ENCODE data around the gene SEPTIN3.

The SEPTIN3 gene

DNA sequence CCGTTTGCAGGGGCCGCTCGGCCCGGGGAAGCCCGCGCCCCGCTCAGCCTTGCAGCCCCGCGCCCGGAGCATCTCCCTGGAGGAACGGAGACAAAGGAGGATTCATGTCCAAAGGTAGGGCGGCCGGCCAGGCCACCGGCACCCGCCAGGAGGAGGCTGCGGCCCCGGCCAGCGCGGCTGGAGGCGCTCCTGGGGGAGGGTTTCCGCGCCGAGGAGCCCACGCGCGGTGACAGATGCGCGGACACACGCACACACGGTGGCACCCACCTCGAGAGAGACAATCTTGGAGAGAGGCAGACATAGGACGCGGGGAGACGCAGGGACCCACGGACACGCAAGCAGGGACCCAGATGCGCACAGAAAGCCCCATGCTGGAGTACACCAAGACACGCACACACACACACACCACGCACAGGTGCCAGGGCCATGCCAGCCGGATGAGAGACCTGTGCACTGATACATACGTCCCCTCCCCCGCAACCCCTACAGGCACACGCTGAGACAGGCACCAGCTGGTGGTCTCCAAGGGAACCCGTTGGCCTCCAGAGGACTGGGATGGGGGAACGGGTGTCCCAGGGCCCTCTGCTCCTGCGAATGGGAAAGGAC is 7.8 kb downstream of the SEPTIN3 start:
- no peak for DNase-seq

DNA sequence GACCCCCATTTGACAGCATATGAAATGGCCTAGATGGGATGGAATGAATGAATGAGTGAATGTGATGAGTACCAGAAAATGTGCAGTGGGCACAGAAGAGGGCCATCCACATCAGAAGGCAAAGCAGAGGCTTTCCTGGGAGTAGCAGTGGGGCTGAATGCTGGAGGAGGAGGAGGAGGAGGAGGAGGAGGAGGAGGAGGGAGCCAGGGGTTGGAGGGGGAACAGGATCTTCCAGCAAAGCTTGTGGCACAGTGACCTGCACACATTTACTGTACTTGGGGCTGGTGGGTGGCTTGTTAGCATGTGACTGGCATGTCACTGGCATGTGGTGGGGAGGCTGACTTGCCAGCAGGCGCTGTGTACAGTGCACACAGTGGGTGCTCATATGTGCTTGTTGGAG is 9.5 kb downstream of the SEPTIN3 start:
- no peak for DNase-seq

- no peak for DNase-seq
These were observed 10.4 kb downstream of the SEPTIN3 start for GRCh38 chr22:41979423-41980250.

GRCh38 chr22:41982865-41983264 is 13.6 kb downstream of the SEPTIN3 start:
- DNase-seq: peak; percentile 21

DNA sequence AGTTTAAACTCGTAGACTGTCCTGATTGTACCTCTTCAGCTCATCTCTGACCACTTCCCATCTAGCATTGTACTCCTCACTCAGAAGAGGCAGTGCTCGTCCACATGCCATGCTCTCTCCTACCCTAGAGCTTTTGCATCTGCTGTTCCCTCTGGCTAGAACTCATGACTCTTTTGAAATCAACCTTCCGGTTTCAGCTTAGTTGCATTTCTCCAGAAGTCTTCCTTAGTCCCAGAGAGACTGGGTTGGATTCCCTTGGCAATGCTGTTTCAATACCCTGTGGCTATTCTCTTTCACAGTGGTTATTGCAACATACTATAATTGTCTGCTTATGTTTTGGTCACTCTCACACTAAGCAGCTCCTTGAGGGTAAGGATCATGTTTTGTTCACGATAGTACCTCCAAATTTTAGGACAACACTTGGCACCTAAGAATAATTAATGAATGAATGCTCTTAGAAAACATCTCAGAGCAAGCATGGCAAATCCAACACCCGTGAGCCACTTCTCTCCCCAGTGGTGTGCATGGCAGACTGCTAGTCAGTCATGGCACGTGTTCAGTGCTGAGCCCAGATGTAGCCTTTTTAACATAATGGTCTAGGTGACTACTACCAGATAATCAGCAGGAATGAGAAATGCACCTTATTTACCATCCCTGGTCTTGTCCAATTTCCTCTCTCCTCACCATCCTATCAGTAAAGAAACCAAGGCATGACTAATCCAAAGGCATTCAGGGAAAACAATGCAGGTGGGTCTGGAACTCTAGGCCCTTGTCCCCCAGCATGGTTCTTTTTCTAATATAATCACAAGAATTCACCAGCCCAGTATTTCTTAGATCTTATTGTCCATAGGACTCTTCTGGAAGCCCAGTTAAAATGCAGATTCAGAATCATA is 14.5 kb downstream of the SEPTIN3 start:
- DNase-seq: peak; percentile 61

GRCh38 chr22:41987276-41987675 is 18.0 kb downstream of the SEPTIN3 start:
- DNase-seq: no peak

GRCh38 chr22:41989246-41989645 is 20.0 kb downstream of the SEPTIN3 start:
- DNase-seq: no peak

- DNase-seq: no peak
These were observed 21.9 kb downstream of the SEPTIN3 start for GRCh38 chr22:41991111-41991510.

DNA sequence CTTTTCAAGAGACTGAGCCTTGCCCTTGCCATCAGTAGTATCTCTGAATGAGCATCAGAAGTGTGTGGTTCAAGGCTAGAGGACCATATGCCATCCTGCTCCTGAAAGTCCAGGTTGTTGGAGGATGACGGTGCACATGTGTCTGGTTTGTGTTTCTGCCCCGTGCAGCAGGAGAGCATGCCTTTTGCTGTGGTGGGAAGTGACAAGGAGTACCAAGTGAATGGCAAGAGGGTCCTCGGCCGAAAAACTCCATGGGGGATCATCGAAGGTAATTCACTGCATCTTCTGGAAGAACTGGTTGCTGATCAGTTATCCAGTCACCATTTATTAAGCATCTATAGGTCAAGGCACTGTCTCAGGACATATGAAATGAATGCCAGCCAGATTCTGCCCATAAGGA is 23.3 kb downstream of the SEPTIN3 start:
- no peak for DNase-seq

- DNase-seq: no peak
These were observed 26.0 kb downstream of the SEPTIN3 start for GRCh38 chr22:41995211-41995610.

DNA sequence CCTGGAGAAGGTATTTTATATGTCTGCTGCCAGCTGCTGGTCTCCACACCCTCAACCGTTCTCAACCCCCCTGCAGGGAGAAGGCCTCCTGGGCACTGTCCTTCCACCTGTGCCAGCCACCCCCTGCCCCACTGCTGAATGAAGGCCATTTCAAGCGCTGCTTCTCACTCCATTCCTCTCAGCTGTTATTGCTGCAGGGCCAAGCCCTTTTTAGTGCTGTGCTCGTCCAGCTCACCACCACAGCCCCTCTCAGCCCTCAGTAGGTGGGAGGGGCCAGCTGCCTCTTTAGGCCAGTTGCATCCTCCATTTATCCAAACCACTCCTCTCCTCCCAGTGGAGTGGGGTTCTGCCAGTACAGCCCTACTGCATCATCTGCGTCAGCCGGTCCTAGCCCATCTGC is 27.6 kb downstream of the SEPTIN3 start:
- no peak for DNase-seq

GRCh38 chr22:41998361-41999261 is 29.4 kb downstream of the SEPTIN3 start, which contains the start of gene WBP2NL:
WBP2NL (plus strand) TSS chr22:41998788; CDS start chr22:41998819, 31 bp downstream.
- peak; percentile 89 for DNase-seq

- DNase-seq: no peak
These were observed 31.2 kb downstream of the SEPTIN3 start for GRCh38 chr22:42000466-42000865.

DNA sequence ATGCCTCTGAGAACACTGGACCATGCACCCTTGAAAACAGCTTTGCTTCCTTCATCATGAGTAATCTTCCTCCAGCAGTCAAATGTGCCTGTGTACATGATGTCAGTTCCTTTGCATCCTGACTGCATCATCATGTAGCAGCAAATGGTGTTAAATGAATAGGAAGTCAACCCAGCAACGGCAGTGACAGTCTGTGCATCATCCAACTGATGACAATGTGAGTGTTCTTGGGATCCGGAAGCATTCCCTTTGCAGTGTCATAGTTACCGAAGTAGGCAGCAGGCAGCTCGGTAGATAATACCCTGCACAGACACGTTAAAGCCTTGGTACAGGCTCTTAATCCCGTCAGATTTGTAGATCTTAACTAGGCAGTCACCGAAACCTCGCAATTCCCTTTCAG is 31.9 kb downstream of the SEPTIN3 start:
- DNase-seq: peak; percentile 28

DNA sequence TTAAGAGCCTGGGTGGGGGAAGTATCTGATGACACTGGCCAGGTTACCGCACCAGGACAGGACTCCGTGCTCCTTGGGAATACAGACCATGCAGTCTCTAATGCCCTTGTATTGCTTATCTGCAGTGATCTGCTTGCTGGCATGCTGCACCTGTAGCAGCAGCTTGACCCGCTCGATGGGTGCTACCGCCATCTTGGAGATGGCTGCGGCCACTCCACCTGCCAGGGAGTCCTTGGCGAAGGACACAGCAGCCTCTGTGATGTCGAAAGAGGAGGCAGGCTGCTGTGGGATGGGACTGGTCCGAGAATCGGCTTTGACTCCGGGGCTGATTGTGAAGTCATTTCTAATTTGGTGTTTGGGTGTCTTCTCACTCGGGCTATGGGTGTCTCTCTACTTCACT is 32.5 kb downstream of the SEPTIN3 start:
- no peak for DNase-seq

GRCh38 chr22:42007922-42008321 is 38.7 kb downstream of the SEPTIN3 start:
- no peak for DNase-seq

DNA sequence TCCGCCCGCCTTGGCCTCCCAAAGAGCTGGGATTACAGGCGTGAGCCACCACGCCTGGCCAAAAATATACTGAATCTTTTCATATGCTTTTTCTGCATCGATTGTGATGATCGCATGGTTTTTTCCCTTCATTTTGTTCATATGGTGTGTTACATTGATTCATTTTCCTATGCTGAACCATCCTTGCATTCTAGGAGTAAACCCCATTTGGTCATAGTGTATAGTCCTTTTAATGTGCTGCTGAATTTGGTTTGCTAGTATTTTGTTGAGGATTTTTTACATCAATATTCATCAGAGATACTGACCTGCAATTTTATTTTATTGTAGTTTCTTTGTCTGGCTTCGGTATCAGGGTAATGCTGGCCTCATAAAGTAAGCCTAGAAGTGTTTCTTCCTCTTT is 41.5 kb downstream of the SEPTIN3 start:
- DNase-seq: no peak

- no peak for DNase-seq
These were observed 44.1 kb downstream of the SEPTIN3 start for GRCh38 chr22:42013385-42013784.

GRCh38 chr22:42016111-42016510 is 46.9 kb downstream of the SEPTIN3 start:
- no peak for DNase-seq

DNA sequence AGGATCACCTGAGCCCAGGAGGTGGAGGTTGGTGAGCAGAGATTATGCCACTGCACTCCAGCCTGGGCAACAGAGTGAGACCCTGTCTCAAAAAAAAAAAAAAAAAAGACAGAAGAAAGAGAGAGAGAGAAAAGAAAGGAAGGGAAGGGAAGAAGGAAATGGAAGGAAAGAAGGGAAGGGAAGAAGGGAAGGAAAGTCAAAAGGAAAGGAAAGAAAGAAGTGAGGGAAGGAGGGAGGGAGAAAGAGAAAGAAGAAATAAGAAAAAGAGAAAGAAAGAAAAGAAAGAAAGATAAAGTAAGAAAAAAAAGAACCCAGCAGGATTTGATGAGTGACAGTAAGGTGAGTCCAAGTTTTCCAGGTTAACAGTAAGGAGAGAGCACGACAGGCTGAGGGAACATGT is 49.0 kb downstream of the SEPTIN3 start:
- no peak for DNase-seq

All from suppressor macrophage treated with lipopolysaccharide for 4 hours (primary cell).